Astrocyte (in vitro differentiated cells and primary cell): Measurements from ENCODE around the gene CEP104.

Source experiments
- CTCF ChIP-seq: IDR thresholded peaks from 2 replicates; pipeline ENCODE4 v1.5.1; 2011; ENCODE audit warnings: low read depth, mild to moderate bottlenecking, inconsistent platforms, low read length, moderate library complexity; ENCODE audit not compliant: insufficient read depth
- EZH2 ChIP-seq: IDR thresholded peaks from 2 replicates; pipeline ENCODE4 v1.6.1; 2012; ENCODE audit warnings: mild to moderate bottlenecking, low read length, inconsistent platforms; ENCODE audit not compliant: insufficient read depth

- TF ChIP-seq CTCF (no peak), EZH2 (no peak)
Observed at GRCh38 chr1:3895279-3895950, 38.4 kb upstream of the CEP104 start.
